CD4-positive, alpha-beta T cell treated with Interleukin-17A for 4 hours (primary cell): ENCODE measurements around the gene LUC7L2.
"Not testable (repeated sequence)": the region's sequence is repeated elsewhere in the genome, so short reads cannot be mapped to it uniquely, and the experiment has no call there.

Source experiments
- DNase-seq: peaks from one replicate; pipeline ENCODE4 v3.0.0-alpha.2; 2020; ENCODE audit warnings: mixed read lengths

Gene LUC7L2, protein sequence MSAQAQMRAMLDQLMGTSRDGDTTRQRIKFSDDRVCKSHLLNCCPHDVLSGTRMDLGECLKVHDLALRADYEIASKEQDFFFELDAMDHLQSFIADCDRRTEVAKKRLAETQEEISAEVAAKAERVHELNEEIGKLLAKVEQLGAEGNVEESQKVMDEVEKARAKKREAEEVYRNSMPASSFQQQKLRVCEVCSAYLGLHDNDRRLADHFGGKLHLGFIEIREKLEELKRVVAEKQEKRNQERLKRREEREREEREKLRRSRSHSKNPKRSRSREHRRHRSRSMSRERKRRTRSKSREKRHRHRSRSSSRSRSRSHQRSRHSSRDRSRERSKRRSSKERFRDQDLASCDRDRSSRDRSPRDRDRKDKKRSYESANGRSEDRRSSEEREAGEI

DNA sequence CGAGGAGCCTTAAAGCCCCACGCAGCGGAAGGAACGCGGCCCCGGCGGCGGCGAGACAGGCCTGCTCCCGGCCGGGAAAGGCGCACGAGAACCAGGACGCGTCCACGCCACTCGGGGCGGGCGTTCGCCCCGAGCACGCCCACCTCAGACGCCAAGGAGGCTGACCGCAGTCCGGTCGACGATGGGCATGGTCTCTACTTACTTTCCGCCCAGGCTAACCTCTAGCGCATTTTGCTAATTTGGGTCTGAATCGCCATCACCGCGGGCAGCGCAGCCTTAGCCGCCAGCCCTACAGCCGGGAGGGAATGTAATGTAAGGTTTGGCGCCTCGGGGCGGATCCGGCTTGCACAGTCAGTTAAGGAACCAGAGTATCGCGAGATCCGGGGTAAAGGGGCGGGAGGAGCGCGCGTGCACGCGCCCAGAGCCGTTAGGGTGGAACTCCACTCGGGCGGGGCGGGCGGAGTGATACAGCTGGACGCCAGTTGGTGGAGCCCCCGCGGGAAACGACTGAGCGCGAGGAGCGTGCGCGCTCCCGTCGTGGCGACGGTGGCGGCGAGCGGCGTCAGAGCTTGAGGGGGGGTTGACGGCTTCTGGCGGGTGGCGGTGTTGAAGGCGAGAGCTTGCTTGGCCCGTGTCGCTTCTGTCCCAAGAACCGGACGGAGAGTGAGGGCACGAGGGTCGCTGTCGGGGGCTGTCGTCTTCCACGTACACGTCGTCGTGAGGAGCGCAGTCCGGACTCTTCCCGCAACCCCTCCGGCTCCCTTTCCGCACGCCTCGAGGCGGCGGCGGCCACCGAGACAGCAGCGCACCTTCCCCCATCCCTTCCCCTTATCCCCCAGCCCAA, at the start of gene LUC7L2:
LUC7L2 (plus strand) TSS at position 529 of the 844 bp plus-strand sequence. CDS start 368 bp downstream, outside the sequence.
- peak; percentile 99 for DNase-seq

DNA sequence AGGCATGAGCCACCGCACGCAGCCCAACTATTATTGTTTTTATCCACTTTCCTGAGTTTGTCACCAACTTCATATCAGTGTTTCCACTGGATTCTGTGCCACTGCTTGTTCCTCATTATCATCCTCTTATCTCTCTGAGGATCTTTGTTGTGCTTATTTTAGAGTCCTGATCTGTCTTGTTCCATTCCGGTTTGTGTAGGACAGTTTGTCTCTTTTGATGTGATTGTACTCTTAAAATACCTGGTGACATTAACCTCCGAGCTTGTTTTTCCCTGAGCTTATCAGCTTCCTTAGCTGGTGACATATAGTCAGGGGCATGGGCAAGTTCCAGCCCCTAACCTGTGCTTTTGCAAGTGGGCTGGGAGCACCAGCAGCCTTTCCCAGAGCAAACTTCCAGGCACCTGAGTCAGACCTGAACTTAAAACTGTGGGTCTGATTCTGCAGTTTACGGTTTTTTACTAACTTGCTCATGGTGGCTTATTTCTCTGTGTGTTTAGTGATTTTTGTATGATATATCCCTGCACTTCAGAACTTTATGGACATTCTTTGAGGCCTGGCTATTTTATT, 41.7 kb upstream of the LUC7L2 start:
- no peak for DNase-seq

DNA sequence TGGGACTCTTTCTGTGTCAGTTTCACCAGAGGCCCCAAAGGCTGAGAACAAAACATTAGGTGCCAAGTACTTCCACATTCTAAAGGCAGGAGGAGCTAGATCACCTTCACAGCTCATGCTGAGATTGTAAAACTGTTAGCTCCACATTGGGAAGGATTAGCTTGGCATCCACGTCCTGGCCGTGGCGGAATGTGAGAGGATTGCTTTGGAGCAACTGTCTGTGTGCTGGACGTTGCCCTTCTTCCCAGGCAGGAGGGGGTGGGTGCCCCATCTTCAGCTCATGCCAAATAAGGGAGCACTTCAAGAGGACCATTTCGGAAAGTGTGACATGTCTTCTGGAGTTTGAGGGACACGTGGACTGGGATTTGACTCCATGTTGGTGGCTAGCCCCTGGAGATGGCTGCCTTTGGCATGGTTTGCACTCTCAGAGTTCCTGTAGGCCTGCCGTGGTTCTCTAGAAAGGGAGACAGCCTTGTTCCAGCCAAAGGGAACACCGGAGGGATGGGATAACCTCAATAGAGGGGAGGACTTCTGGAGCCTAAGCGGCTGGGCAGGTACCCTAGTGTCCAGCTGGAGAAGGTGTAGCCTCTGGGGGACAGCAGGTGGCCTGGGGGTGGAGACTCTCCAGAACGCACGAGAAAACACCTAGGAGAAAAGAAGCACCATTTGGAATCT, 38.5 kb upstream of the LUC7L2 start:
- DNase-seq = no peak

DNA sequence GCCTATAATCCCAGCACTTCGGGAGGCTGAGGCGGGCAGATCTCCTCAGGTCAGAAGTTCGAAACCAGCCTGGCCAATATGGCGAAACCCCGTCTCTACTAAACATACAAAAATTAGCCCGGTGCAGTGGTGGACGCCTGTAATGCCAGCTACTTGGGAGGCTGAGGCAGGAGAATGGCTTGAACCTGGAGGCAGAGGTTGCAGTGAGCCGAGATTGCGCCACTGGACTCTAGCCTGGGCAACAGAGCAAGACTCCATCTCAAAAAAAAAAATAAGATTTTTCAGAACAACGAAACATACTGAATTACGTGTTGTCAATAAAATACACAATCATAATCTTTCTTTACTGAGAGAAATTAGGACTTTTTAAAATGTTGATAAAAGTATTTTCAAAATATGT, 35.0 kb upstream of the LUC7L2 start:
- DNase-seq = not testable (repeated sequence)

DNA sequence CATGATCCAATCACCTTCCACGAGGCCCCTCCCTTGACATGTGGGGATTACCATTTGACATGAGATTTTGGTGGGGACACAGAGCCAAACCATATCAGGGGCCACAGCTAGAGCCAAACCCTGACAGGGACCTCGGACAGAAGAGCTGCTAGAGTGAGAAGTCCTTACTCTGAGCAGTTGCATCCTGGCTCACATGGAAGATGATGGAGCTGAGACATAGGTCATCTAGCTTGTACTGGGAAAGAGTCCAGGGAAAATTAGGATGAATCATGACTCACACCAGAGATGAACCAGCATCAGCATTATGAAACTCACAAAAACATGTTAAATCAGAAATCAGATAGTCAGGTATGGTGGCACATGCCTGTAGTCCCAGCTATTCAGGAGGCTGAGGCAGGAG, 31.3 kb upstream of the LUC7L2 start:
- no peak for DNase-seq

DNA sequence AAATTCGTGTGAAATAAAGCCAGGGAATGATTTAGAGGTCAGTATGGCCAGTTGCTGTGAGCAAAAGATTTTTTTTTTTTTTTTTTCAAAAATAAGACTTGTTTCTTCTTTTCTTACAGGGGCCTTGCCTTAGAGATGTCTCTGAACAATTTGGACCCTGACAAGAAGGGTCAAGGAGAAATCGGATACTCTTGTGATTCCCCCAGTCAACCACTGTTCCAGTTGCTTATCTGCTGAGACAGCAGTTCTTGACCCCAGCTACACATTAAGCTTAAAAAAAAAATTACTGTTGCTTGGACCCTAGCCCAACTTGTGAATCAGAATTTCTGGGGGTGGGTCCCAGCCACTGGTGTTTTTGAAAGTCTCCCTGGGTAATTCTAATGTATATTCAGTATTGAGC, 30.6 kb upstream of the LUC7L2 start:
- no peak for DNase-seq

DNA sequence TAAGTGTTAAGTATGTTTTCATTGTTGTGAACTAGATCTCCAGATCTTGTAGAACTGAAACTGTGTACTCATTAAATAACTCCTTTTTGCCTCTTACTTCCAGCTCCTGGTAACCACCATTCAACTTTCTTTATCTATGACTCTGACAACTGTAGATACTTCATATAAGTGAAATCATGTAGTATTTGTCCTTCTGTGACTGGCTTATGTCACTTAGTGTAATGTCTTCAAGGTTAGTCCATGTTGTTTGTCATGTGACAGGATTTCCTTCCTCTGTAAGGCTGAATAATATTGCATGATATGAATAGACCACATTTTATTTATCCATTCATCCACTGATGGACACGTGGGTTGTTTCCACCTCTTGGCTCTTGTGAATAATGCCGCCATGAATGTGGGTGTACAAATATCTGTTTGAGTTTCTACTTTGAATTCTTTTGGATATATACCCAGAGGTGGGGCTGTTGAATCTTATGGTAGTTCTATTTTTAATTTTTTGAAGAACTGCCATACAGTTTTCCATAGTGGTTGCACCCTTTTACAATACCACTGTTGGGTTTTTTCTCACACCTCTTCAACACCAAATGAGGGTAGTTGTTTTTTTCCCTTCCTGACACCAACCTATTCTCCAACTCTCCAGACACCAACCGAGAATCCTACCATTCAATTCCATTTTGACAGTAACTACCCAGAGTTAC, 29.2 kb upstream of the LUC7L2 start:
- no peak for DNase-seq

DNA sequence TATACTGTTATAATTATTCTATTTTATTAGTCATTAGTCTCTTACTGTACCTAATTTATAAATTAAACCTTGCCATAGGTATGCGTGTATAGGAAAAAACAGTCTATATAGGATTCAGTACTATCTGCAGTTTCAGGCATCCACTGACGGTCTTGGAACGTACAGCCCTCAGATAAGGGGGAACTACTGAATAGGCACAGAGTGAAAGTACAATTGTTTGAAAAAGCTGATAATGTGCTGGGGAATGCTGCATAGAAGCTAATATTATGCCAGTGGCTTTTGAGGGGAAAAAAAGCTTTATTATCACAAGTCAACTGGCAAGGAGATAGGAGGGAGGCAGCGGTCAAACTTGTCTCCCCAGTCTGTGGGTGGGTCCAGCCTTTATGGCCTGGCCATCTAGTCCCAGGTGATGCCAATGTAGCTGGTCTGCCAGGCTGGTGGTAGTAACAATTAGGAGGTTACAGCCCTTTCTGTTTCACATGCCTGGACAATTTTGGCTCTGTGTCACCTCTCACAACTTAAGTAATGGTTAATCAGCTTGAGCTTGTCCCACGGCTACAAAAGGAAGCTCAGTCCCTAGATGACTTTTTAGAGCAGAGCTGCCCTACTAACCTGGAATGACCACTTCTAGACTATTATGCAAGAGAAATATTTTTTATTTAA, 26.9 kb upstream of the LUC7L2 start:
- DNase-seq = no peak

DNA sequence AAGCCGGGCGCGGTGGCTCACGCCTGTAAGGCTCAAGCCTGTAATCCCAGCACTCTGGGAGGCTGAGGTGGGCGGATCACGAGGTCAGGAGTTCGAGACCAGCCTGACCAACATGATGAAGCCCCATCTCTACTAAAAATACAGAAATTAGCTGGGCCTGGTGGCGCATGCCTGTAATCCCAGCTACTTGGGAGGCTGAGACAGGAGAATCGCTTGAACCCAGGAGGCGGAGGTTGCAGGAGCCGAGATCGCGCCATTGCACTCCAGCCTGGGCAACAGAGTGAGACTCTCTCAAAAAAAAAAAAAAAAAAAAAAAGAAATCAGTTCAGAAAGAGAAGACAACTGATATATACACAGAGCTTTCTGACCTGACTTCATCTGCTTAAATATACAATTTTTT, 26.3 kb upstream of the LUC7L2 start:
- DNase-seq = not testable (repeated sequence)

DNA sequence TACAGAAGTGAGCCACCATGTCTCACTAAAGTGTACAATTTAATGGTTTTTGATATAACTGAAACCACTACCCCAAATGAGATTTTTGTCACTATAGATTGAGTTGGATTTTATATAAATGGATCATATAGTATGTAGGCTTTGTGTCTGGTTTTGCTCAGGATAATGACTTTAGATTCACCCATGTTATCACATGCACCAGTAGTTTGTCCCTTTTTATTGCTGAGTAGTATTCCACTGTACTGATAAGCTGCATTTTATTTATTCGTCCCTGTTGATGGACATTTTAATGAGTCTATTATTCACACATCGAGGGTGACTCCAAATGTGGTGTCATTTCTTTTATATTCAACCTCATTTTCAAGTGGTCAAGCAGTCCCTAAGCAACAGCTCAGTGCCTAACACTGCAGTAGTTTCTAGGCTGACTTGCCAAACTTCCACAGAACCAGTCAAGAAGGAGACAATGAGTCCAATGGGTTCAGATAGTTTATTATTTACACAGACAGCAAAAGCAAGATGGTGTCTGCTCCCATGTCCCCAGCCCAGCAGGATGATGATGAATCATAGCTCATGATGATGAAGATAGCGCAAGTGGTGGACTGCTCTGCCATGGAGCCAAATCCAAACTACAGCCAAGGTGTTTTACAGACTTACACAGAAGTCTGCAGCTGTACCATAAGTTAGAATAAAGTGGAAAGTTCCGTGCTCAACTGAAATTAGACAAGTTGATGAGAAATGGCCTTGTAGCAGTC, 25.1 kb upstream of the LUC7L2 start:
- no peak for DNase-seq

DNA sequence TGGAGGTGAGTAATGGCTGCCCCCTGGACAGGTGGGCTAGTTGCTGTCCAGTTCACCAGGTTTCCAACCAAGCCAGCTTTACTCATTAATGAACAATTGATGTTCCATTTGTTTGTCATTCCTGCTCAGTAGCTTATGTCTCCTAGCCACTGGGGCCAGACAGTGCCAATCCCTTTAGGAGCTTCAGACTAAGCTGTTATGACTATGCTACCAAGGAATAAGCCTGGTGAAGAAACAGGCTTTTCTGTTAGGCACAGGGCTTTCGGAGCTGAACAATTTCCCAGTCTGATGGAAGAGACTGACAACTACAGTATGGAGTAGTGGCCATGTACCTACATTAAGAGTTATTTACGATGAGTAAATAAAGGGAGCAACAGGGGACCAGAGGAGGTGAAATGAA, 20.7 kb upstream of the LUC7L2 start:
- DNase-seq = no peak

DNA sequence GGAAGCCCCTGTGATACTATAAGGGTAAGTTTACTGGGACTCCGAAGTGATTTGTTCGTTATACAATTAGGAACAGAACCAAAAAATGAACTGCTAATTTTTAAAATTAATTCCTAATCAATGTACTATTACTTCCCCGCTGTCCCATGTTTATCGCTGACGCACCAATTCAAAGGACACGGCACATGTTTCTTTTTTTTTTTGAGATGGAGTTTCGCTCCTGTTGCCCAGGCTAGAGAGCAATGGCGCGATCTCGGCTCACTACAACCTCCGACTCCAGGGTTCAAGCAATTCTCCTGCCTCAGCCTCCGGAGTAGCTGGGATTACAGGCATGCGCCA, 20.0 kb upstream of the LUC7L2 start:
- no peak for DNase-seq

DNA sequence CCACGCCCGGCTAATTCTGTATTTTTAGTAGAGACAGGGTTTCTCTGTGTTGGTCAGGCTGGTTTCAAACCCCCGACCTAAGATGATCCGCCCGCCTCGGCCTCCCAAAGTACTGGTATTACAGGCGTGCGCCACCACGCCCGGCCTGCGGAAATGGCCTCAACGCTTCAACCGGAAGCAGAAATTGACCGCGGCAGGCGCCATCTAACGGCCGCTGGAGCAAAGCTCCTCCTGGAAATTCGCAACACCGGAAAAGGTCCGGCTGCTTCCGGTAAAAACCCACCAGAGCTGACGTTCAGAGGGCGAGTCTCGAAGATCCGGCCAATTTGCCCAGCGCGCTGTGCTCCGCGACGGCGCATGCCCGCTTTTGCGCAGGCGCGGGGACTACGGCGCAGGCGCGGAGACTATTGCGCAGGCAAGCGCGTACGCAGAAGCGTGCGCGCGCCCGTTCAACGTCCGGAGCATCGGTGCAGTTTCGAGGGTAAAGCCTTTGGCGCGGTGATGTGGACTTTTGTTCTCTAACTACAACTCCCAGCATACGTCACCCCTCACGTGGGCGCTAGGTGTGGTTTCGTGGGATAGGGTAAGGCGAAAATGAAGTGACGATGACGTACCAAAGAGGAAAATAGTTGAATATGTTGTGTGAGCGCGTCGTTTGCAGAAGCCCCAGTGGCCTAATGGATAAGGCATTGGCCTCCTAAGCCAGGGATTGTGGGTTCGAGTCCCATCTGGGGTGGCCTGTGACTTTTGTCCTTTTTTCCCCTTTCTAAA, 19.5 kb upstream of the LUC7L2 start:
- DNase-seq = peak; percentile 97

DNA sequence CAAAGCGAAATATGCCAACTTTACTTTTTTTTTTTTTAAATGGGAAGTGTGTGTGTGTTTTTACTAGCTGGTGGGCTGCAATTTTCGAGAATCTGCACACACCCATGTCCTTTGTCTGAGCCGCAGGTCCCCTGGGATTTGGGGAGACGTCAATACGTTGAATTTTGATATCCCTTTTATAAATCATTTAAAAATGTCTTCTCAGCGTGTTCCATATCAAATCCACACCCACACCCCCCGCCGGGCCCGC, 19.0 kb upstream of the LUC7L2 start:
- DNase-seq = no peak

DNA sequence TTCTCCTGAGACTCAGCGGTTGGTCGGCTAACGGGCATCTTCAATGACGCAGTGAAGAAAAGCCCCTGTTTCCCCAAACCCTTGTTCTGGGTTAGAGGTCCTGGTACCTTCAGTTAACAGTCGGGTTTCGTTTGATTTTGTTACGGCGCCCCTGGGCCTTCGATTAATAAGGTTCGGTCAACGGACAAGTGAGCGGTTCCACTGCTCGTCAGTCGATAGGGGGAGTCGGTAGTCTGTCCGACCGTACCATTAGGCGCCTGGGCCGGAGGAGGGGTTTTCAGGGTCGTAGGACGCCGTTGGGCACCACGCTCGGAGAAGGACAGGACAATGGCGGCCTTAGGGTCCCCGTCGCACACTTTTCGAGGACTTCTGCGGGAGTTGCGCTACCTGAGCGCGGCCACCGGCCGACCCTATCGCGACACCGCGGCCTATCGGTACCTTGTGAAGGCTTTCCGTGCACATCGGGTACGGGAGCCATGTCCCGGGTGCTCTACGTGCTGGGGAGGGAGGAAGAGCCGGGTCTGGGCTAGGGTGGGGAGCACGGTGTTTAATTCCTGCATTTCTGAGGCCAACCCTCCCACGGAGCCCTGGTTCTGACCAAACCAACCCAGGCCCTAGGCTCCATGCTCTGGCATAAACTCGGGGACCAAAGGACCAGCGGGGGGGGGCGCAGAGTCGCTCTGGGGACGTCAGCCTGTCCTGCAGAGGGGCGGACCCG, 18.5 kb upstream of the LUC7L2 start, which contains the start of gene FMC1:
FMC1 (plus strand) TSS at position 280 of the 718 bp plus-strand sequence; CDS start at position 328, 48 bp downstream.
- peak; percentile 86 for DNase-seq

DNA sequence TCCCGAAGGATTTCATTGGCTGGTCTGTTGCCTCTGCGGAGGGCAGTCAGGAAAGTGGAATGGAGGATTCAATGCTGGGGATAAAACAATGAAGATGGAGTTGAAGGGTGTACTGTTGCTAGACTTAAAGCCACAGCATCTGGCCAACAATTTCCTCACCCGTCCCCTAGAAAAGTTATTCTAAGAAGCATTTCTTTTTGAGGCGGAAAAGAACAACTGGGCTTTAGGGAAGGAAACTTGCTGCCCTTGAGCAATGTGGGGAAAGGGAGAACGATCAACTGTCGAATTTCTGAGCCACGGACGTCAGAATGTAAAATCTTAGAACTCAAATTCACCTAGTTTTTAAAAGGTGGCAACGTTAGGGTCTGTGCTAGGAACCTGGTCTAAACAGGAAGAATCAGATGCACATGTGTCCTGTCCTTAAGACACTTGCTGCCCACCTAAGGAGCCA, 17.9 kb upstream of the LUC7L2 start:
- no peak for DNase-seq

DNA sequence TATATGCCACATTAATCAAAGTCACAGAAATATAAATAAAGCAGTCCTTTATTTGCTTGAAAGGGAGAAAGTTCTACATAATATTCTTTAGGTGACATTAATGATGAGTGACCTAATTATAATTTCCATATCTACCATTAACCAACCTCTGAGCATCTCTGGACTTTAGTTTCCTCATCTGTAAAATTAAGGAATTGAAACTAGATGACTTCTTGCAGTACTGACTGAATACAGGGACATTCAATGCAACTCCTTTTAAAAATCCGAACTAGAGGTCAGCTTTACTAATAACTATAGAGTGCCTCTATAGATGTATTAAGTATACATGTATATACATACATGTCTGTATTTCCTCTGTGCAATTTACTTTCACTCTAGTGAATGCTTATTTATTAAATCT, 14.7 kb upstream of the LUC7L2 start:
- no peak for DNase-seq

DNA sequence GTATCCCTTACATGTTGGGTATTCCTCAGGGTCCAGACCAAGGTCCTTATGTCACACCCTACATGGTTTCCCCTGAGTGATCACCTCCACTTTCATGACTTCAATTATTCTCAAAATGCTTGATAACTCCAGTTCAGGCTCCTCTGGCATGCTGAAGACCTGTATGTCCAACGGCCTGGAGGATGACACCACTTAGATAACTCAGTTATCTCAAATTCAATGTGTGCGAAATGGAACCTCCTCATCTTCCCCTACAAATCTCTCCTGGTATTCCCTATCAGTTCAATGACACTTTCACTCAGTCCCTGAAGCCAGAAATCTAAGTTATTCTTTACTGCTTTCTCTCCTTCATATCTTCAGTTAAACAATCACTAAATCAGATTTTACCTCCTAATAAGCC, 8.7 kb upstream of the LUC7L2 start:
- DNase-seq = no peak

DNA sequence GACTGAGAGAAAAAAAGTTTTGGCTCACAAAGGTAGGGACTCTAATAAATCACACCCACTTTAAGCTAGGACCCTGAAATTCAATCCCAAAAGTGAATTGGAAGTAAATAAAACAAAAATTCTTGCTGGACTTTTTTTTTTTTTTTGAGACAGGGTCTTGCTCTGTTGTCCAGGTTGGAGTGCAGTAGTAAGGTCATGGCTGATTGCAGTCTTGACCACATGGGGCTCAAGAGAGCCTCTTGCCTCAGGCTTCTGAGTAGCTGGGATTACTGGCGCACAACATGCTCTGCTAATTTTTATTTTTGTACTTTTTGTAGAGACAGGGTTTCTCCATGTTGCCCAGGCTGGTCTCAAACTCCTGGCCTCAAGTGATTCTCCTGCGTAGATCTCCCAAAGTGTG, 5.0 kb upstream of the LUC7L2 start:
- no peak for DNase-seq

DNA sequence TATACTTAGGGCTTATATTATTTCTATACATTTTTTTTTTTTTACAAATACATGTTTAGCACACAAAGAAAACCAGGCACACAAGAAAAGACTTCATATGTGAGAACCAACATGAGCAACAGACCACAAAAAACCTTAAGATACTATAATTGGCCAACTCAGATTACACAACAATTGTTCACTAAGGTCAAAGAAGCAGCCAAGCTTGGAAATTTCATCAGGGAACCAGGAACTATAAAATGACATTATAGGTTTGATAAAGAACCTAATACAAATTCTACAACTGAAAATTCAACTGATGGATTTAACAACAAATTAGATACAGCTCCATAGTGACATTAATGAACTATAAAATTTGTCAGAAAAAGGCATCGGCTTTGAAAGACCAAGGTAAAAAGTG, 4.4 kb upstream of the LUC7L2 start:
- no peak for DNase-seq
